ENCODE measurements around the gene PPCDC. TPM values are rescaled to one million over a fixed set of nuclear protein-coding genes. Genes with fewer than 3 reads are reported as not detected.
"Not testable (repeated sequence)": the region's sequence is repeated elsewhere in the genome, so short reads cannot be mapped to it uniquely, and the experiment has no call there.

PPCDC gene
- total RNA-seq, 2 experiments from 2014 or later, result 17.5 to 18.0 TPM

GRCh38 chr15:75082689-75083088 lies 59.3 kb downstream of the PPCDC start:
- no peak for DNase-seq
- intact Hi-C loops (cut with micrococcal nuclease), result no loop called here
- peaks cover 14% of the 10 kb centered on the region for H3K27me3 Mint-ChIP-seq (ENCODE audit: low read depth)
- H3K4me3 Mint-ChIP-seq, result no peak overlapping the region
- peaks cover 21% of the 10 kb centered on the region for H3K9me3 Mint-ChIP-seq
- H3K27ac Mint-ChIP-seq, result no peak overlapping the region
- H3K36me3 Mint-ChIP-seq (ENCODE audit: low read depth), result peaks cover 5% of the 10 kb centered on the region
- CTCF ChIA-PET, result interaction anchor here (0.7 kb wide), 1 partner anchor 1147 kb away, joined by 3 read pairs; no protein-coding TSS in a partner anchor
- H3K4me1 Mint-ChIP-seq (ENCODE audit: low read depth), result peaks cover 3% of the 10 kb centered on the region

- H3K27me3 Mint-ChIP-seq (ENCODE audit: low read depth); H3K36me3 Mint-ChIP-seq (ENCODE audit: low read depth); H3K27ac Mint-ChIP-seq; H3K4me3 Mint-ChIP-seq; H3K4me1 Mint-ChIP-seq (ENCODE audit: low read depth); CTCF ChIA-PET; DNase-seq; intact Hi-C loops (cut with micrococcal nuclease): not testable (repeated sequence)
- H3K9me3 Mint-ChIP-seq, result peaks cover 21% of the 10 kb centered on the region
Observed at GRCh38 chr15:75085708-75086107, 62.3 kb downstream of the PPCDC start.

- Mint-ChIP-seq H3K27me3 (ENCODE audit: low read depth) (peaks cover 3% of the 10 kb centered on the region), H3K4me1 (ENCODE audit: low read depth) (peaks cover 5% of the 10 kb centered on the region), H3K9me3 (peaks cover 26% of the 10 kb centered on the region), H3K4me3 (no peak overlapping the region), H3K36me3 (ENCODE audit: low read depth) (peaks cover 6% of the 10 kb centered on the region), H3K27ac (no peak overlapping the region)
- no peak for DNase-seq
- intact Hi-C loops (cut with micrococcal nuclease), result loop anchor here (2.0 kb wide), 1 partner anchor 41 kb away; no protein-coding TSS in a partner anchor
- CTCF ChIA-PET, result no interaction called here
Observed at GRCh38 chr15:75089456-75090387, 66.3 kb downstream of the PPCDC start.

GRCh38 chr15:75090388-75090734 lies 67.0 kb downstream of the PPCDC start:
- Mint-ChIP-seq H3K4me1 (ENCODE audit: low read depth) (peaks cover 5% of the 10 kb centered on the region), H3K27ac (no peak overlapping the region), H3K27me3 (ENCODE audit: low read depth) (no peaks in the 10 kb centered on the region), H3K9me3 (peaks cover 20% of the 10 kb centered on the region), H3K4me3 (no peak overlapping the region), H3K36me3 (ENCODE audit: low read depth) (peaks cover 5% of the 10 kb centered on the region)
- intact Hi-C loops (cut with micrococcal nuclease), result loop anchor here (2.0 kb wide), 1 partner anchor 40 kb away; no protein-coding TSS in a partner anchor
- DNase-seq, result no peak
- CTCF ChIA-PET, result no interaction called here

GRCh38 chr15:75091814-75092213 lies 68.4 kb downstream of the PPCDC start:
- Mint-ChIP-seq H3K36me3 (ENCODE audit: low read depth) (peaks cover 5% of the 10 kb centered on the region), H3K4me3 (no peak overlapping the region), H3K9me3 (peaks cover 8% of the 10 kb centered on the region), H3K27me3 (ENCODE audit: low read depth) (no peaks in the 10 kb centered on the region), H3K27ac (no peak overlapping the region), H3K4me1 (ENCODE audit: low read depth) (peaks cover 8% of the 10 kb centered on the region)
- CTCF ChIA-PET, result no interaction called here
- intact Hi-C loops (cut with micrococcal nuclease), result loop anchor here (2.0 kb wide), 1 partner anchor 39 kb away; no protein-coding TSS in a partner anchor
- no peak for DNase-seq

- H3K27ac Mint-ChIP-seq; CTCF ChIA-PET; intact Hi-C loops (cut with micrococcal nuclease); H3K4me1 Mint-ChIP-seq (ENCODE audit: low read depth); DNase-seq; H3K36me3 Mint-ChIP-seq (ENCODE audit: low read depth); H3K9me3 Mint-ChIP-seq; H3K27me3 Mint-ChIP-seq (ENCODE audit: low read depth); H3K4me3 Mint-ChIP-seq: not testable (repeated sequence)
Observed at GRCh38 chr15:75094961-75095478, 71.6 kb downstream of the PPCDC start.

GRCh38 chr15:75095594-75095993 lies 72.2 kb downstream of the PPCDC start:
- CTCF ChIA-PET, result no interaction called here
- Mint-ChIP-seq H3K27me3 (ENCODE audit: low read depth) (no peaks in the 10 kb centered on the region), H3K36me3 (ENCODE audit: low read depth) (peaks cover 1% of the 10 kb centered on the region), H3K4me3 (no peak overlapping the region), H3K9me3 (peaks cover 5% of the 10 kb centered on the region), H3K4me1 (ENCODE audit: low read depth) (peaks cover 8% of the 10 kb centered on the region), H3K27ac (no peak overlapping the region)
- intact Hi-C loops (cut with micrococcal nuclease), result no loop called here
- no peak for DNase-seq

GRCh38 chr15:75097939-75098338 lies 74.5 kb downstream of the PPCDC start:
- H3K9me3 Mint-ChIP-seq, result no peaks in the 10 kb centered on the region
- intact Hi-C loops (cut with micrococcal nuclease), result no loop called here
- DNase-seq, result no peak
- CTCF ChIA-PET, result no interaction called here
- H3K4me1 Mint-ChIP-seq (ENCODE audit: low read depth), result peaks cover 3% of the 10 kb centered on the region
- H3K27me3 Mint-ChIP-seq (ENCODE audit: low read depth), result no peaks in the 10 kb centered on the region
- no peak overlapping the region for H3K4me3 Mint-ChIP-seq
- no peaks in the 10 kb centered on the region for H3K36me3 Mint-ChIP-seq (ENCODE audit: low read depth)
- H3K27ac Mint-ChIP-seq, result no peak overlapping the region

- DNase-seq, result no peak
- Mint-ChIP-seq H3K9me3 (no peaks in the 10 kb centered on the region), H3K27ac (no peak overlapping the region), H3K36me3 (ENCODE audit: low read depth) (no peaks in the 10 kb centered on the region), H3K4me3 (no peak overlapping the region), H3K27me3 (ENCODE audit: low read depth) (no peaks in the 10 kb centered on the region), H3K4me1 (ENCODE audit: low read depth) (peaks cover 3% of the 10 kb centered on the region)
- CTCF ChIA-PET, result no interaction called here
- intact Hi-C loops (cut with micrococcal nuclease), result no loop called here
Observed at GRCh38 chr15:75098404-75098803, 75.0 kb downstream of the PPCDC start.

Other genes with a start within 250 kb of the PPCDC start
- gene CSK, start 241.5 kb upstream of the PPCDC start, total RNA-seq, result 100 to 1,000 TPM; 272 to 282 TPM
- gene LMAN1L, start 210.8 kb upstream of the PPCDC start, total RNA-seq, result not detected
- gene CPLX3, start 197.0 kb upstream of the PPCDC start, total RNA-seq, result not detected
- gene ULK3, start 180.4 kb upstream of the PPCDC start, total RNA-seq, result 10 to 100 TPM; 58.9 to 69.2 TPM
- gene SCAMP2, start 150.2 kb upstream of the PPCDC start, total RNA-seq, result 10 to 100 TPM; 60.6 TPM
- 10 to 100 TPM; 55.2 to 56.1 TPM for gene MPI, start 133.5 kb upstream of the PPCDC start, total RNA-seq
- 10 to 100 TPM; 60.3 to 63.0 TPM for gene FAM219B, start 116.7 kb upstream of the PPCDC start, total RNA-seq
- 100 to 1,000 TPM; 346 to 348 TPM for gene COX5A, start 85.5 kb upstream of the PPCDC start, total RNA-seq
- gene RPP25, start 66.8 kb upstream of the PPCDC start, total RNA-seq, result 1 to 10 TPM; 3.5 to 3.7 TPM
- gene SCAMP5, start 28.0 kb upstream of the PPCDC start, total RNA-seq, result under 1 TPM; 0.15 to 0.38 TPM
- 1 to 10 TPM; 7.4 to 8.7 TPM for gene C15orf39, start 178.3 kb downstream of the PPCDC start, total RNA-seq
- gene GOLGA6C, start 234.7 kb downstream of the PPCDC start, total RNA-seq, result under 1 TPM in 1 of 2 experiments, not detected in 1; 0.10 TPM